Activated B cell treated with CpG ODN at 0.5 μM for 24 hours (primary cell): ENCODE results near the gene WNK1. TPM values are rescaled to one million over a fixed set of nuclear protein-coding genes. Genes with fewer than 3 reads are reported as not detected.
"Not testable (repeated sequence)": the region's sequence is repeated elsewhere in the genome, so short reads cannot be mapped to it uniquely, and the experiment has no call there.

ENCODE experiments used
- ATAC-seq: fragments of 200-7000 bp; cut with Tn5 transposase; one replicate; pipeline ENCODE4 v1.10.0; 2021; ENCODE audit warnings: low read depth, mild to moderate bottlenecking, moderate library complexity
- CTCF ChIA-PET: fragments of 350-600 bp; sonication (Branson Sonifier 250); formaldehyde crosslinking; loops from one replicate; lab custom pipeline; 2021; ENCODE audit warnings: antibody characterized with exemption; lab: Charles Lee
- POLR2A ChIA-PET: fragments of 350-600 bp; sonication (Branson Sonifier 250); formaldehyde crosslinking; loops from one replicate; lab custom pipeline; 2021; ENCODE audit warnings: antibody characterized with exemption; lab: Charles Lee
- DNase-seq: peaks from one replicate; pipeline ENCODE4 v3.0.0; 2022
- H3K27ac Mint-ChIP-seq: one replicate; pipeline ENCODE4 v1.8.0; 2020; ENCODE audit warnings: mixed read lengths
- H3K27me3 Mint-ChIP-seq: one replicate; pipeline ENCODE4 v1.8.0; 2021; ENCODE audit warnings: mixed read lengths
- H3K36me3 Mint-ChIP-seq: one replicate; pipeline ENCODE4 v1.8.0; 2021; ENCODE audit warnings: low read depth, mixed read lengths
- H3K4me1 Mint-ChIP-seq: one replicate; pipeline ENCODE4 v1.8.0; 2021; ENCODE audit warnings: mixed read lengths
- H3K4me3 Mint-ChIP-seq: one replicate; pipeline ENCODE4 v1.8.0; 2020; ENCODE audit warnings: mild to moderate bottlenecking, mixed read lengths
- H3K9me3 Mint-ChIP-seq: one replicate; pipeline ENCODE4 v1.8.0; 2020; ENCODE audit warnings: mixed read lengths
- intact Hi-C: fragments of 100-400 bp; cut with micrococcal nuclease; formaldehyde crosslinking; loops from one replicate; pipeline ENCODE4 v1.15.1; 2024
- total RNA-seq: library from RNA; stranded (reverse); gene quantifications from 2 replicates; pipeline ENCODE4 v1.2.3, GENCODE V29; 2022
- TF ChIP-seq, protein P1 (sequence below): fragments of 200-600 bp; IDR thresholded peaks from one replicate; pipeline ENCODE4 v1.8.0; 2022; ENCODE audit warnings: antibody characterized with exemption, mild to moderate bottlenecking

WNK1 gene
- total RNA-seq: 142 and 155 TPM in 2 replicates

DNA sequence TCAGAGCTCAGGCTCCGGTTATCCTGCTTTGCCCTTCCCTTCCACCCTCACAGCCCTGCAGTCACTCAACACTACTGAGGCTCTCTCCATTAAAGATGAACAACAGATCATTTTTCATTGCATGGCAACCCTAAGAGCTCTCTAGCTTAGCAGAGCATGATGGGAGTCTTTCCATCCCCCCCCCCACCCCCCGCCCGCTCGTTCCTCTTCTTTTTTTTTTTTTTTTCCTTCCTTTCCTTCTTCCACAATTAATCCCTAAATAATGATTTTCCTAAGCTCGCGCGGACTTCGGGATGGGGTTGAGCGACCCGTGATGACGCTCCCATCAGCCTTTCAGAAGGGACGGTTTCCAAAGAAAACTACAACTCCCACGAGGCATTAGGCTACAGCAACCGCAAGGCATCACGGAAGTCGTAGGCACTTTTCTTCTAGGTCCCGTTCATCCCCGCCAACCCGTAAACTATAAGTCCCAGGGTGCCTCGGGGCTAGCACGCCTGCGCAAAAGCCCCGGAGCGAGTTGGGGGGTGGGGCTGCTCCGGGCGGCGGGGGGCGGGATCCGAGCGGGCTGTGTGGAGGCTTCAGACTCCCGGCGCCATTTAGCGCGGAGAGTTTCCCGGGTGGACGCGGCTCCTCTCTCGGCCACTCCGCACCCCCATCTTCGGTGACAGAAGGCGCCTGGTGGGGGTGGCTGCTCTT lies at the start of gene WNK1:
TSS of gene WNK1 (plus strand) at position 581 of the 696 bp plus-strand sequence. CDS start 987 bp downstream, outside the sequence.
- TF ChIP-seq, protein P1, sequence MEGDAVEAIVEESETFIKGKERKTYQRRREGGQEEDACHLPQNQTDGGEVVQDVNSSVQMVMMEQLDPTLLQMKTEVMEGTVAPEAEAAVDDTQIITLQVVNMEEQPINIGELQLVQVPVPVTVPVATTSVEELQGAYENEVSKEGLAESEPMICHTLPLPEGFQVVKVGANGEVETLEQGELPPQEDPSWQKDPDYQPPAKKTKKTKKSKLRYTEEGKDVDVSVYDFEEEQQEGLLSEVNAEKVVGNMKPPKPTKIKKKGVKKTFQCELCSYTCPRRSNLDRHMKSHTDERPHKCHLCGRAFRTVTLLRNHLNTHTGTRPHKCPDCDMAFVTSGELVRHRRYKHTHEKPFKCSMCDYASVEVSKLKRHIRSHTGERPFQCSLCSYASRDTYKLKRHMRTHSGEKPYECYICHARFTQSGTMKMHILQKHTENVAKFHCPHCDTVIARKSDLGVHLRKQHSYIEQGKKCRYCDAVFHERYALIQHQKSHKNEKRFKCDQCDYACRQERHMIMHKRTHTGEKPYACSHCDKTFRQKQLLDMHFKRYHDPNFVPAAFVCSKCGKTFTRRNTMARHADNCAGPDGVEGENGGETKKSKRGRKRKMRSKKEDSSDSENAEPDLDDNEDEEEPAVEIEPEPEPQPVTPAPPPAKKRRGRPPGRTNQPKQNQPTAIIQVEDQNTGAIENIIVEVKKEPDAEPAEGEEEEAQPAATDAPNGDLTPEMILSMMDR: no peak
- ChIA-PET CTCF (interaction anchor here (0.6 to 6.2 kb wide), 19 partner anchors 13 to 182 kb away, joined by 3 to 87 read pairs (median 10); no protein-coding TSS in a partner anchor), POLR2A (interaction anchor here (0.6 to 5.6 kb wide), 31 partner anchors 10 to 850 kb away, joined by 3 to 93 read pairs (median 7); partner anchors contain the start of gene RAD52)
- DNase-seq (peak; percentile 93), ATAC-seq (peak; percentile 68)
- Mint-ChIP-seq H3K36me3 (peaks cover 20% of the 10 kb centered on the region), H3K4me1 (peaks cover 31% of the 10 kb centered on the region), H3K4me3 (peak within 1 kb of the TSS; percentile 93), H3K27ac (peak within 1 kb of the TSS; percentile 88), H3K27me3 (no peaks in the 10 kb centered on the region), H3K9me3 (no peaks in the 10 kb centered on the region)
- intact Hi-C loops: loop anchor here (1.0 to 2.0 kb wide), 15 partner anchors 33 to 841 kb away; partner anchors contain the start of genes ERC1, KDM5A and RAD52

GRCh38 chr12:704516-705242 lies 47.7 kb upstream of the WNK1 start:
- TF ChIP-seq, protein P1: no peak
- POLR2A ChIA-PET: no interaction called here
- peaks cover 3% of the 10 kb centered on the region for H3K9me3 Mint-ChIP-seq
- no peak overlapping the region for H3K27ac Mint-ChIP-seq
- CTCF ChIA-PET: no interaction called here
- H3K27me3 Mint-ChIP-seq: no peaks in the 10 kb centered on the region
- ATAC-seq: no peak
- H3K4me3 Mint-ChIP-seq: no peak overlapping the region
- no peaks in the 10 kb centered on the region for H3K36me3 Mint-ChIP-seq
- no peak for DNase-seq
- intact Hi-C loops: no loop called here
- peaks cover 3% of the 10 kb centered on the region for H3K4me1 Mint-ChIP-seq

DNA sequence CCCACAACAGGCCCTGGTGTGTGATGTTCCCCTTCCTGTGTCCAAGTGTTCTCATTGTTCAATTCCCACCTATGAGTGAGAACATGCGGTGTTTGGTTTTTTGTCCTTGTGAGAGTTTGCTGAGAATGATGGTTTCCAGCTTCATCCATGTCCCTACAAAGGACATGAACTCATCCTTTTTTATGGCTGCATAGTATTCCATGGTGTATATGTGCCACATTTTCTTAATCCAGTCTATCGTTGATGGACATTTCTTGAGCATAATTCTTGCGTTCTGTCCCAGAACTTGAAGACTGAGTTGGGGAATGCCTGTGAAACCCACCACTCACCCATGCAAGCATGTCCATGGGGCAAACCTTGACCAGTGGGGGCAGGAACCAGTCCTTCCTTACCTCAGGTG lies 44.3 kb upstream of the WNK1 start:
- H3K27me3 Mint-ChIP-seq, H3K27ac Mint-ChIP-seq, CTCF ChIA-PET, H3K4me3 Mint-ChIP-seq, H3K9me3 Mint-ChIP-seq, DNase-seq, H3K4me1 Mint-ChIP-seq, H3K36me3 Mint-ChIP-seq, intact Hi-C loops, ATAC-seq, POLR2A ChIA-PET: not testable (repeated sequence)

GRCh38 chr12:709455-710020 lies 42.8 kb upstream of the WNK1 start:
- CTCF ChIA-PET: no interaction called here
- peaks cover 3% of the 10 kb centered on the region for H3K9me3 Mint-ChIP-seq
- intact Hi-C loops: no loop called here
- no peak overlapping the region for H3K4me3 Mint-ChIP-seq
- POLR2A ChIA-PET: no interaction called here
- no peaks in the 10 kb centered on the region for H3K36me3 Mint-ChIP-seq
- H3K27me3 Mint-ChIP-seq: no peaks in the 10 kb centered on the region
- ATAC-seq (no peak), DNase-seq (no peak)
- no peaks in the 10 kb centered on the region for H3K4me1 Mint-ChIP-seq
- TF ChIP-seq, protein P1: no peak
- no peak overlapping the region for H3K27ac Mint-ChIP-seq

GRCh38 chr12:712172-712863 lies 40.1 kb upstream of the WNK1 start:
- intact Hi-C loops: no loop called here
- TF ChIP-seq, protein P1: no peak
- Mint-ChIP-seq H3K36me3 (no peaks in the 10 kb centered on the region), H3K27ac (no peak overlapping the region), H3K4me3 (no peak overlapping the region), H3K27me3 (no peaks in the 10 kb centered on the region), H3K9me3 (peaks cover 3% of the 10 kb centered on the region), H3K4me1 (peaks cover 5% of the 10 kb centered on the region)
- CTCF ChIA-PET: no interaction called here
- POLR2A ChIA-PET: interaction anchor here (0.6 to 0.8 kb wide), 2 partner anchors 38 to 44 kb away, joined by 3 to 10 read pairs; no protein-coding TSS in a partner anchor
- no peak for ATAC-seq
- DNase-seq: no peak
